Right kidney (tissue), 1 donor: ENCODE results near the gene COL4A4.
"Not testable (repeated sequence)": the region's sequence is repeated elsewhere in the genome, so short reads cannot be mapped to it uniquely, and the experiment has no call there.

Experiments used
- DNase-seq: peaks from one replicate; pipeline ENCODE4 v3.0.0-alpha.2; 2016

COL4A4 gene

DNA sequence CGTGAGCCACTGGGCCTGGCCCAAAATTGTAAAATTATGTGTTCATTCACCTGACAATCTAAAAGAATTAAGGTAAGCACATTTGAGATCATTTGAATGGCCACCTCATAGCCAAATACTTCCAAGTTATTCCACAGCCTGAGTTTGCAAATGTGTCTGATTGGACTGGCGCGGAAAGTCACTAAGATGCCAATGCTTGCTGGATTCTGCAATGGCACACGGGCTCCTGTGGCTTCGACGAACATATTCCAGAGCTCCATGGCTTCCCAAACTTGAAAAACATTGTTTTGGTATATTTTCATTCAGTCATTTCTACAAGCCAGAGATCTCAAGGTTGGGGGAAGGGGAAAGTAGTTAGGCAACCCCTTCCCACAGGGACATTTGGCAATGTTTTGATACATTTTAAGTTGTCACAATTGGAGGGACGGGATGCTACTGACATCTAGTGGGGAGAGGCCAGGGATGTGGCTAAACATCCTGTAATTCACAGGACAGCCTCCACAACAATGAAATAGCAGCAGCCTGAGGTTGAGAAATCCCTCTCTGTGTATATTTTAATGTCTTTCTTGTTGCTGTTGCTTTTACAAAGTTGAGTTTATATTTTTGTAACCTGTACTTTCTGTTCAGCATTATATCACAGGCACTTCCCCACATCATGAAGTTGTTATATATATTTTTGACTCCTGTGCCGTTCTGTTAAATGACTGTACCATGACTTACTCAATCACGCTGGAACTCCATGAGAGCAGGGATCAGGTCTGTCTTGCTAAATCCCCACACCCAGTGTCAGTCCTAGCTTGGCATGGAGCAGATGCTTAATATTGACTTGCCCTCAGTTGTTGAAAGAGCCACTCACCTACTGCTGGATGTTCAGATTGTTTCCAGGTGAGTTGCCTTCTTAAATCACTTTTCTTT lies 56.9 kb downstream of the COL4A4 start:
- DNase-seq = peak; percentile 37

DNA sequence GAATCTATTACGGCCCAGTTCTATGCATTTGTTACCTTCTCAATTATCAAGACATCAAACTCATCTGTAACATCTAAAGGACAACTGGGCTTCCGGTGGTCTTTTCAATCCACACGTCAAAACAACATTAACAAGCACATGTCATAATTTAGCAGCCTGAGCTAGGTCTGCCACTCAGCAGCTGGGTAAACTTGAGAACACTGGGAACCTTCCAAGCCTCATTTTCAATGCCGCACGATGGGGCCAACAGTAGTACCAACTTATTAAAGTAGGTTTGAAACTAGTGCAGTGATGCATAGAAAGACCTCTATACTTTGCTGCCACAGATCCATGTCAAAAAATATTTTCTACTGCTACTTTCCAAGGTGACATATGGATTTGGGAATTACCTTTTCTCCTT lies 60.4 kb downstream of the COL4A4 start:
- DNase-seq = no peak

DNA sequence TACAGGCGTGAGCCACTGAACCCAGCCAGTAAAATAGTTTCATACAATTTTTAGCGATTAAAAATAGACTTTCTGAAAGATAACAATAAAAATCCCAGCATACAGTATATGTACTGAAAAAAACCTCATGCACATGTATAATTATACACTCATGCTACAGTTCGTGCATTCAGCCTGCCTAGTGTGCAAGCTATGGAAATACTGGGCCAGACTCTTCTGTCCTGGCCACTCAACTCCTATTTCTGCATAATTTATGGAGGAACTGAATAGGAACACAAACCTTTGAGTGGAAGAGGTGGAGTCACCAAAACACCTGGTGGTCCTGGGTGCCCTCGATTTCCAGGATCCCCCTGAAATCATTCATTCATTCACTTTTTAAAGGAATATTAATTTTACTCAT lies 64.7 kb downstream of the COL4A4 start:
- DNase-seq = no peak

DNA sequence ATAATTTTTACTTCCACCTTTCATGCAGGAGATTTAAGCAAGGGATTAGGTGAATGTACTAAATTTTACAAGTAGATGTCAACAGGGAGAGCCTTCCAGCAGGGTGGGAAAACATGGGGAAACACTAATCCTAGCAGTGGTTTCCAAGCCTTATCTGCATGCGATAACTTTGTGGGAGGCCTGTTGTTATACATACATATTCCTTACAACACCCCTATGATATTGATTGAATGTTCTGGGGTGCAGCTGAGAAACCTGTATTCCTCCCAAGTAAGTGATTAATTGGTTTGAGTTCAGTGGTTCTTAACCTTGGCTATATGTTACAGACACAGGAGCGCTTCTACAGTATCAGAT lies 65.9 kb downstream of the COL4A4 start:
- no peak for DNase-seq

DNA sequence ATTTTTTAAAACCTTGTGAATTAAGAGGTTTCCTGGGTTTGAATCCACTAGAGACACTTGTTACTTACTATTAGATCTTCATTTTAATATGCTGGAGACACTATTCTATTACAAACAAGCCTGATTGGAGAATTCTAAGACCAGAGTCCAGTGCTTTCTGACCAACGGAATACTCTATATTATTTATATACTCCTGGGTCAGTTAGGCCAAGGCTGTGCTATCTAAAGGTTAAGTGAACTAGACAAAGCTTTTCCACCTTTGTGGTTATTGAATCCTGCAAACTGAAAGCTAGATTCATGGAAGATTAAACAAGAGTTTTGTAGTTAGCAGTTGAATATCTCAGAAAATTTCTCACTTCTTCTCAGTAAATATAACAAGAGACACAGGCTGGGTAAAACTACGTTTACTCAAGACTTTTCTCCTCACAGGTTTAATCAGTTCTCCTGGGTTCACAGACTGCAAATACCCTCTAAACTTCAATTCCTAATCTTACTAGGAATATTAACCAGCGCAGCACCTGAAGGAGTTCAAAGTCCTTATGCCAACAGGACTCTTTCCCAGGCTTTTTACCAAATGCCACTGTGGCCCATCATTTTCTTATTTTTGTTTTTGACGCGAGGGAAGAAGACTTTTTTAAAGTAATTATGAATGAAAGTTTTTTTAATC lies 66.4 kb downstream of the COL4A4 start:
- DNase-seq = no peak

DNA sequence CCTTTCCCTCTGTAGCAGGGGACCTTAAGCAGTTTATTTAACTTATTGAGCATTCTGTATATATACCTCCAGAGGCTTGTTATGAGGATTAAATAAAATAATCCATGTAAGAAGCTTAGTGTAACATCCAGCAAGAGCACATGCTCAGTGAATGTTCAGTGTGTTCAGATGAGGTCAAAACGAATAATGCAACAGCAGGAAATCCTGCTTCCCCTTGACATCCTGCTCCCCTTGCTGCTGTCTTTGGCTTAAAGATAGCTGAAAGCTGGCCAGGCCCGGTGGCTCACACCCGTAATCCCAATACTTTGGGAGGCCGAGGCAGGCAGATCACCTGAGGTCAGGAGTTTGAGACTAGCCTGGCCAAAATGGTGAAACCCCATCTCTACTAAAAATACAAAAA lies 68.7 kb downstream of the COL4A4 start:
- no peak for DNase-seq

DNA sequence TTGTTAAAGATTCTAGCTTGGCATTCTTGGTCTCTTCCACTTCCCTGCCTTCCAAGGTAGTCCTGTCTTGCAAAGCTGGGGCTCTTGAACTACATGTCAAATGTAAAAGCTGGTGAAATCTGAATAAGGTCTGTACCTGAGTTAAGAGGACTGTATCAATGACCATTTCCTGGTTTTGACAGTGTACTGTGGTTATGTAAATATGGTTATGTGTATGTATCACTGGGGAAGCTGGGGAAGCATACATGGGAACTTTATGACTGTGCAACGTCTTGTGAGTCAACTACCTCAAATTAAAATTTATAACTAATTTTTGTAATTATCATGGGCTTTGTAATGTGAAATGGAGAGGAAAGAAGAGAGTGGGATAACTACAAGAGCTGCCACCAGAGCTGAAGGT lies 81.7 kb downstream of the COL4A4 start:
- DNase-seq = no peak

DNA sequence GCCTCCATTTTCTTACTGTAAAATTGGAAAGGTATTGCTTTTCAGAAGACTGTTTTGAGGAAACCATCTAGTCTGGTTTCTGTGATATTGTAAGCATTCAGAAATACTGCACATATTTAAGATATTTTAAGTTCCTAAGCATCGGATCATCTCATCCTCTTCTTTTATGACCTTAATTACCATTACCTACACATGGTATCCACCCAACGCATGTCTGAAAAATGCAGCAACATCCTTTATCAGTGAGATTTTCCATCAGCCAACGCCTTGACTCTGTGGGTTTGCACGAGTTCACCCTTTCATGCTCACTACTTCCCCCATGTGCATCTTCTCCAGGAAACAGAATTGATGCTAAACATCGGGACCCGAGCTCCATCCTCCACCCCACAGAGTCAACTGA lies 84.3 kb downstream of the COL4A4 start:
- no peak for DNase-seq

DNA sequence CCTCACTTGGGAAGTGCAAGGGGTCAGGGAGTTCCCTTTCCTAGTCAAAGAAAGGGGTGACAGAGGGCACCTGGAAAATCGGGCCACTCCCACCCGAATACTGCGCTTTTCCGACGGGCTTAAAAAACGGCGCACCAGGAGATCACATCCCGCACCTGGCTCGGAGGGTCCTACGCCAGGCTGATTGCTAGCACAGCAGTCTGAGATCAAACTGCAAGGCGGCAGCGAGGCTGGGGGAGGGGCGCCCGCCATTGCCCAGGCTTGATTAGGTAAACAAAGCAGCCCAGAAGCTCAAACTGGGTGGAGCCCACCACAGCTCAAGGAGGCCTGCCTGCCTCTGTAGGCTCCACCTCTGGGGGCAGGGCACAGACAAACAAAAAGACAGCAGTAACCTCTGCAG lies 98.9 kb downstream of the COL4A4 start:
- DNase-seq = not testable (repeated sequence)

DNA sequence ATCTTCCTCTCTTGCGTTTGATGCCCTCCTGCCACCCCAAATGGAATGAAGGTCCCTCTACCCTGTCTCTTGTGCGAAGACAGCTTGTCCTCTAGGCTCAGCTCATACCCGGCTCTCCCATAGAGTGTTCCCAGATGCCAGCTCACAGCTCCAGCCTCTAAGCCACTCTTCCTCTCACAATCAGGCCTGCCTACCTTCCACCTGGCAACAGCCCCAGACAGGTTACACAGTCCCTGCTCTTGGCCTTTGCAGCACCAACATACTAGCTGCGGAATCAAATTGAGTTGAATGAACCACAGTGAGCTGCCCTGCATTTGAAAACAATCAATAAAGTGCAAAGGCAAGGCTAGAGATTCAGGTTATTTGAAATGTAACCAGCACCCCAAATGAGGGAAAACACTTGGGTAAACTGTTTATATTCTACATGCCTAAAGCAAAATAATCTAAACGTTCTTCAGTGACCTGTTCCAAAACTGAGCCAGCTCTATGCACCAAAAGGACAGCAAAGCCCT lies 105.1 kb downstream of the COL4A4 start:
- DNase-seq = no peak

DNA sequence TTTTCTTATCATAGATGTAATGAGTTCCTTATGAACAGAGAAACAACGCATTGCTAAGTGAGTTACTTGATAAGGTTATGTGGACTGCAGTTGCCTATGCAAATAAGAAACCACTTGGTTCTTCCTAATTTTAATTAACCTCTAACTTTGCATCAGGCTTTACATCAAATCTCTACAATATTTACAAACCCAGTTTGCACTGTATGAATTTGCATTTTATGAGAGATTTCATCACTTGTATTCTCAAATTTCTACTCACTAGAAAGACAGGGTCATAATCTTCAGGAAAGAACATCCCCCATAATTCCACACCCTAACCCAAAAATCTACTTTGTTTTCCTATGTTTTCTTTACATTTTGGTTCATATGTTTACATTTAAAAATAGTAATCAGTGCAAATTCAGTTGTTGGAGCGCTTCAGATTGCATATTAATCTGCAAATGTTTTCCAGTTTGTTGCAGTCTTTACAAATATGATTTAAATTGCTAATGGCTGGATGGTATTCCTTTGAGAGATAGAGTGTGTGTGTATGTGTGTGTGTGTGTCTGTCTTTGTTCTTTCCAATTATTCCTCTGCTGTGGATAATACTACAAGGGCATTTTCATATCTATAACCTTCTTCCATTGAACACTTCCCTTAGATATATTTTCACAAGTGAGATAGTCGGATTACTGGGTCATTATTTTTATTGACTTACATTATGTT lies 106.1 kb downstream of the COL4A4 start:
- no peak for DNase-seq

DNA sequence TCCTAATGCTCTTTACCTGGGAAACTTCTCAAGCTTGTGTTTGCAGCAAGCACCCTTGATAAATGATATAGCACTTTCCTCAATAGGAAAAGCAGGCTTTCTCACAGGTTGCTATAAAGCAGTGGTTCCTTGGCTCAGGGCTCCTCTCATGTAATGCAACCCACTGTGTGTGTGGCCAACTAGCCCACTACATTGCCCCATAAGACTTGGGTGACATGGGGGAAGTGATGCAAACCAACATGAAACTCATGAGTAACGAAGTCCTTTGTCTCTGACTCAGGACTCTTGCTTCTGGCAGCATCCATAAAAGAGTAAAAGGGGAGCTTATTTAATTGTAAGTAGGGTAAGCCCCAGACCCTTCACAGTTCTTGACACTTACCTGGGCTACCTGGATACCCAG lies 106.9 kb downstream of the COL4A4 start:
- DNase-seq = no peak

DNA sequence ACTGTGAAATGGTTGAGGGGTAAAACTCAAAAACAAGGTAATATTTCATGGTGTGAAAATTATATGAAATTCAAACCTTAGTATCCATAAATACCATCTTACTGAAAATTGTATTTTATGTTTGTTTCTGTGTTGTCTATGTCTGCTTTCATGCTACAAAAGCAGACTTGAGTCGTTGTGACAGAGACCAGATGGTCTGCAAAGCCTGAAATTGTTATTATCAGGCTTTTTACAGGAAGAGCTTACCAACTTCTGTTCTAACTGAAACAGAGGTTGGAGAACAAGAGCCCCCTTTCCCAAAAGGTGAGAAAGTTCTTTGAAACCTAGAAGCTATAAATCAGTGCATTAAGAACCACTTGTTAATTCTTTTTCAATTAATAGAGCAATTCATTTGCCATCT lies 110.0 kb downstream of the COL4A4 start:
- no peak for DNase-seq

DNA sequence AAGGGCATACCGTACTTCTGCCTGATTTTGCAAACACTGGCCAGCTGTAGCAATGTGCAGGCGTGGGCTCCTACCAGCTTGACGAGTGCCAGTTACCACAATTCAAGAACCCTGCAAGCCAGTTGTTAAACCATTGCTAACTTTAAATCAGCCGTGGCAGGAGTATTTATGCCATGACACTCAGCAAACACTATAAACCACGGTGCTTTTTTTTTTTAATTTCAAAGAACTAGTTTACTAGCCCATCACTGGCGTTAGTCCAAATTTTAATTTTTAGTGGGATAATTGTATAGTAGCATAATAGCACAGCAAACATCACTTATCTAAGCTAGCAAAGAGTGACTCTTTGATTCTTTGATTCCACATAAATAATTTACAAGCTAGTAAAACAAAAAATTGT lies 111.1 kb downstream of the COL4A4 start:
- DNase-seq = no peak

DNA sequence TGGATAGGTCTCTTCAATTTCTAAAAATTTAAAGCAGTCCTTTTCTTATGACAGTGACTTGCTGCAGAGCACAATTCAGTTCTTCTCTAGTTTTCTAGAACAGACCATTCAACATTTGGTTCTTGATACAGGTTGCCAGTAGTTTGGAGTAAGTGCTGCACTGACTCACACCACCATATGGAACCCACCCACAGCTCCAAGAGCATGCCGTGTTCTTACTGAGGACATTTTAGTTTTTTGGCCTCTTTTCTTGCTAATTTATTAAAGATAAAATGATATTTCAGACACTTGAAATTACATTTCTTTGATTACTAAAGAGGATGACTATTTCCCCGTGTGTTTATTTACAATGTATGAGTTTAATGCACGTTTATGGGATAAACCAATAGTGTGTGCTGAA lies 120.0 kb downstream of the COL4A4 start:
- no peak for DNase-seq

DNA sequence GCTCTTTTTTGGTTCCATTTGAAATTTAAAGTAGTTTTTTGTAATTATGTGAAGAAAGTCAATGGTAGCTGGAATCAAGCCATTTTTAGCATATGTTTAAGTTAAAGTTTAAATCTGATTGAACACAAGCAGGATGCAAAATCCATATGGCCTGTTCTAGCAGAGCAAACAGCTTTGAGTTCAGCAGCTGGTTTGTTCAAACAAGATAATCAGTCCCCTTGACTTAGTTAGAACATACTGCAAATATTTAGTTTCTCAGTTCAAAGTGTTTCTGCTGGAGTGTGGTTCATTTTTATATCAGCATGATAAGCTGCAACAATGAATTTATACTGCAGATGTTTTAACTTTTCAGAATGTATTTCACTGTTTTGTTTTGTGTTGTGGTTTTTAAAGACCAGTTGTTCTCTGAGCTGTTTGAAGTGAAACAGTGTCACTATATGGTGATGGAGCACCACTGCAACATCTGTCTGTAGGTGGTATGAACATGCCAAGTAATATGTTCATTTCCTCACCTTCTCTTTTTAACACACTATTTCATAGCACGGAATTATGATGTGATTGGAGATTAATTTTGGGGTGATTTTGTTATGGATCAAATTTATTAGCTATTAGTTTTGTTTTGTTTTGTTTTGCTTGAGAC lies 125.3 kb downstream of the COL4A4 start:
- DNase-seq = no peak

DNA sequence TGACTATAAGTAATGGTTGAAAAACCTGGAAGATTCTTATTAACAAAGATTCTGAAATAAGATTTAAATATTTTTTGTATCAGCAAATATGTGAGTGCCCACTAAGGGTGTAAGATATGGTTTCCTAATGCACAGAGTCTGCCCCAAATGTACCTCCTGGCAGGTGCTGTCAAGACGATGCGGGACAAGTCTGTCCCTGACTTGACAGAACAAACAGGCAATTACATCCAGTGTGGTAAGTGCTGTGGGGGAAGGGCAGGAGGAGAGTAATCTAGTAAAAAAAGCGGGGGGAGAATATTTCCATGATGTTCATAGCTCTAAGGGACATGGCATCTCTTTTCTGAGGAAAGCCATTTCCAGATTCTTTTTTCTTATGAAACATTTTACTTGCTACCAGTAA lies 127.5 kb downstream of the COL4A4 start:
- DNase-seq = no peak

DNA sequence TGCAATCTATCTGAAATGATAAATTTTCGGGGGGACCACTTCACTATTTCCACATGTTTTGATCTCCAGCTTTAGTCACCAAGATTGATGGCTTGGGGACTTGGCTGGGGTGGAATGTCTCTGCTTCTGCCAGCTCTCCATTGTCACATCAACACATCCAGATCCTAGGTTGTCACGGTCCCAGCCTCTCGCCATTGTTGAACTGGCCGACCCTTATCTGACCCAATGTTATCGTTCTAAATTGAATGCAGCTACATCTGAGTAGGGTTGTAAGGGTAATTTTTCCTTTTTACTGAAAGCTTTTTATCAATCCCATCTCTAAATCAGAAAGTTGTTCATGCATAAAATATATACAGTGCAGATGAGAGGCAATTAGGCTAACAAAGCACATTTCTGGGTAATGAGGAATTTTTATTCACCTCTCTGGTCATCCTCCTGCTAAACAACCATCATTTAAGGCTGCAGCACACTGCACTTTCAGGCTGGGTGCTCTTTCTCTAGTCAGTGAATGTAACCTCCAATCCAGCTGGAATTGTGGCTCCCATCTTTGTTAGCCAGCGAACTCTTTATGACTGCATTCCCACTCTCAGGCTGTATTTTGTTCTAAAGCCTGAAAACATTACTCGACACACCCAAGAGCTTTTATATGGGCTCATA lies 128.2 kb downstream of the COL4A4 start:
- DNase-seq = no peak

DNA sequence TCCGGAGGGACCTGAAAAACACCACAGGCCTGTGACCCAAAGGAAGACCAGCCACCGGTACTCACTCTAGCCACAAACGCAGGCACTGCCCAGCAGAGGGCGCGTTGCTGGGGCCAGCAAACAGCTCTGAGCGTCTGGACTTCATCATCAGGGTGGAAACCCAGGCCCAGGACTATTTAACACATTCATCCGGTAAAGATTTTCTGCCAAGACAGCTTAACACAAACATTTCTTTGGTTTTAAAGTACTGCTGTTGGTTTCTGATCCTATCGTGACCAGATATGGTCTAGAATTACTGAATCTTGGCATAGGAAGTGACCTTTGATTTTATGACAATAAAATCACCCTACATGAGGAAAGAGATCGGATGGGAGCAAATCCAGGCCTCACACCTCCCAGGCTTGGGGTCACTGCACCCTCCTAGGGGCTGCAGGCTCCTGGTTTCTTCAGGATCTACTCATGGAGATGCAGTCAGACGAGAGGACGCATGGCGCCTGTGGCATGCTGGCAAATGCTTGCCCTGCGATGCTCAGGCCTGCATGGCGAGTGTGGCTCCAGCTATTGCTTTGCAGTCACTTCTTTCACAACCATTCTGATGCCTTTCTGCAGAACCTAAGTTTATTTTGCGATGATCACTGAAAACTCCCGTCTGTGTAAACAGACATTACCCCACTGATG lies 130.4 kb downstream of the COL4A4 start:
- peak; percentile 26 for DNase-seq

DNA sequence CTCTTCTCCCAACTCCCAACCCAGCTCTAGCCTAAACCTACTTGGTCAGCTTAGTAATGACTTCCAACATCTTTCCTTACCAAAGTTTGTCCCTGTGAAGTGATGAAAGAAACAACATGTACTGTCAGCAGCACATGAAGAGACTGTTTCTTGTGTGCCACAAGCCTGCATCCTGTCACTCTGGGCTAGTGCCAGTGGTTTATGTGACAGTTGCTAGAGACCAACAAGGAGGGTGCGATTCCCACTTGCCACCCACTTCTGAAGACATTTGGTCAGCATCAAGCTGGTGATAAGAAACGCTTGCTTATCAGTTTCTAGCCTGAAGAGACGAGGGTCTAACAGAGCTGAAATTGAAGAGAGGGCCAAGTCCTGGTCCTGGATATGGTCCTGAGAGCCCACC lies 132.6 kb downstream of the COL4A4 start:
- DNase-seq = no peak

DNA sequence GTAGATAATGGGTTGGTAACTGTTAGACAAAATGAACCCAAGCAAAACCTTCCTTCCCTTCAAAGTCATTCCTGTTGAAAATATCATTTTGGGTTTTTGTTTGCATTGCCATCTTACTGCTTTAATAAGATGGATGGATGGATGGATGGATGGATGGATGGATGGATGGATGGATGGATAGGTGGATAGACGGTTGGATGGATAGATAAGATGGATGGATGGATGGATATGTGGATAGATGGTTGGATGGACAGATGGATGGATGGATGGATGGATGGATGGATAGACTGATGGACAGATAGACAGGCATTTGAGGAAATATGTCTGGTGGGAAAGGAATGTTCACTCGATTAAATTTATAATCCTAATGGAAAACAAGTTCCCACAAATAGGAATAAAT lies 133.2 kb downstream of the COL4A4 start:
- no peak for DNase-seq
